Activated CD8-positive, alpha-beta memory T cell treated with anti-CD3 and anti-CD28 coated beads, Interleukin-2, amount 10 ng/mL, durations not matched to agents 7 days and 5 days (primary cell): ENCODE data around the gene BRPF3. TPM values are rescaled to one million over a fixed set of nuclear protein-coding genes. Genes with fewer than 3 reads are reported as not detected.
A peak's percentile ranks its signal among the peaks of the same experiment; 100 is the strongest.

ENCODE experiments used
- ATAC-seq: fragments of 150-1000 bp; cut with Tn5 transposase; one replicate; pipeline ENCODE4 v1.10.0; 2021; ENCODE audit warnings: moderate library complexity
- CTCF ChIA-PET: fragments of 350-600 bp; sonication (Branson Sonifier 250); formaldehyde crosslinking; loops from one replicate; lab custom pipeline; 2021; ENCODE audit warnings: antibody characterized with exemption; lab: Charles Lee
- DNase-seq: peaks from one replicate; pipeline ENCODE4 v3.0.0-alpha.2; 2020
- H3K27ac Mint-ChIP-seq: one replicate; pipeline ENCODE4 v1.8.0; 2021; ENCODE audit warnings: mild to moderate bottlenecking, mixed read lengths
- H3K27me3 Mint-ChIP-seq: one replicate; pipeline ENCODE4 v1.8.0; 2021; ENCODE audit warnings: mixed read lengths
- H3K36me3 Mint-ChIP-seq: one replicate; pipeline ENCODE4 v1.8.0; 2021; ENCODE audit warnings: mild to moderate bottlenecking, mixed read lengths
- H3K4me1 Mint-ChIP-seq: one replicate; pipeline ENCODE4 v1.8.0; 2021; ENCODE audit warnings: mixed read lengths
- H3K4me3 Mint-ChIP-seq: one replicate; pipeline ENCODE4 v1.8.0; 2021; ENCODE audit warnings: mild to moderate bottlenecking, moderate library complexity, mixed read lengths
- H3K9me3 Mint-ChIP-seq: one replicate; pipeline ENCODE4 v1.8.0; 2022; ENCODE audit warnings: low read depth, mixed read lengths
- total RNA-seq, 2 experiments: library from RNA; stranded (reverse); gene quantifications; one replicate each; pipeline ENCODE4 v1.2.3, GENCODE V29; 2021

The BRPF3 gene
- total RNA-seq, 2 experiments from 2014 or later, result 13.4 to 14.8 TPM

DNA sequence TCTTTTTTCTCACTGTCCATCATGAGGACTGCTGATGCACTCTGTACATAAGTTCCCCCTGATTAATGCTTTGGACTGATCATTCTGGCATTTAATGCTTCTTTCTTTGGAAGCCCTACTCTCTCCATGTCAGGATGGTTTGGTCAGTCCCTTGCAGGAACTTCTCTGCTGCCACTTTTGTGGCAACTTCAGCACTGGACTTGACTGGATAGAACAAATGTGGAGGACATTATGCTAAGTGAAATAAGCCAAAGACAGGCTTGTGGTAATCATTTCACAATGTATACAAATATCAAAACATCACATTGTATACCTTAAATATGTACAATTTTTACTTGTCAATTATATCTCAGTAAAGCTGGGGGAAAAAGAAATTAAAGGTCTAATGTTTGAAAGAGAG is 12.2 kb upstream of the BRPF3 start:
- no peak overlapping the region for H3K27ac Mint-ChIP-seq
- CTCF ChIA-PET, result no interaction called here
- no peak for DNase-seq
- no peaks in the 10 kb centered on the region for H3K27me3 Mint-ChIP-seq
- no peak overlapping the region for H3K4me3 Mint-ChIP-seq
- no peak for ATAC-seq
- no peaks in the 10 kb centered on the region for H3K4me1 Mint-ChIP-seq
- no peaks in the 10 kb centered on the region for H3K9me3 Mint-ChIP-seq
- H3K36me3 Mint-ChIP-seq, result peaks cover 6% of the 10 kb centered on the region

DNA sequence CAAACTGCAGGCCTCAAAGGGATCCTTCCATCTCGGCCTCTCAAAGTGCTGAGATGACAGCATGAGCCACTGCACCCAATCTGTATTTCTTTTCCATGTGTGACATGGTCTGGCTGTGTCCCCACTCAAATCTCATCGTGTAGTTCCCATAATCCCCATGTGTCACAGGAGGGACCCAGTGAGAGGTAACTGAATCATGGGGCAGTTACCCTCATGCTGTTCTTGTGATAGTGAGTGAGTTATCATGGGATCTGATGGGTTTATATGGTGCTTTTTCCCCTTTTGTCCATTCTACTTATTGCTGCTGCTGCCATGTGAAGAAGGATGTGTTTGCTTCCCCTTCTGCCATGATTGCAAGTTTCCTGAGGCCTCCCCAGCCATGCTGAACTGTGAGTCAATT is 10.3 kb upstream of the BRPF3 start:
- ATAC-seq (no peak), DNase-seq (no peak)
- H3K27me3 Mint-ChIP-seq, result no peaks in the 10 kb centered on the region
- H3K4me3 Mint-ChIP-seq, result no peak overlapping the region
- no peaks in the 10 kb centered on the region for H3K4me1 Mint-ChIP-seq
- no peak overlapping the region for H3K27ac Mint-ChIP-seq
- peaks cover 4% of the 10 kb centered on the region for H3K36me3 Mint-ChIP-seq
- CTCF ChIA-PET, result no interaction called here
- H3K9me3 Mint-ChIP-seq, result no peaks in the 10 kb centered on the region

DNA sequence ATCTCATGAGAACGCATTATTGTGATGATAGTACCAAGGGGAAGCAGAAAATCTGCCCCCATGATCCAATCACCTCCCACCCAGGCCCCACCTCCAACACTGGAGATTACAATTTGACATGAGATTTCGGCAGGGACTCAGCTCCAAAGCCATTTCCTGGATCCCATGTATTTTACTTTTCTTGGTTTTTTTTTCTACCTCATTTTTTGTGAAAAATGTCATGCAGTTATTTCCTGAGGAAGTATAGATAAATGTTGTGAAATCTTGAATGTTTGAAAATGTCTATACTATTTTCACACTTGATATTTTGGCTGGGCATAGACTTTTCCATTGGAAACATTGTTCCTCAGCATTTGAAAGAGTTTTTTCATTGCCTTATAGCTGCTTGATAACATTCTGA is 9.1 kb upstream of the BRPF3 start:
- no peak for DNase-seq
- CTCF ChIA-PET, result interaction anchor here (1.0 to 1.2 kb wide), 2 partner anchors 67 to 153 kb away, joined by 3 read pairs; no protein-coding TSS in a partner anchor
- ATAC-seq, result no peak
- Mint-ChIP-seq H3K4me3 (no peak overlapping the region), H3K27me3 (peaks cover 2% of the 10 kb centered on the region), H3K36me3 (peaks cover 3% of the 10 kb centered on the region), H3K4me1 (no peaks in the 10 kb centered on the region), H3K9me3 (no peaks in the 10 kb centered on the region), H3K27ac (no peak overlapping the region)

DNA sequence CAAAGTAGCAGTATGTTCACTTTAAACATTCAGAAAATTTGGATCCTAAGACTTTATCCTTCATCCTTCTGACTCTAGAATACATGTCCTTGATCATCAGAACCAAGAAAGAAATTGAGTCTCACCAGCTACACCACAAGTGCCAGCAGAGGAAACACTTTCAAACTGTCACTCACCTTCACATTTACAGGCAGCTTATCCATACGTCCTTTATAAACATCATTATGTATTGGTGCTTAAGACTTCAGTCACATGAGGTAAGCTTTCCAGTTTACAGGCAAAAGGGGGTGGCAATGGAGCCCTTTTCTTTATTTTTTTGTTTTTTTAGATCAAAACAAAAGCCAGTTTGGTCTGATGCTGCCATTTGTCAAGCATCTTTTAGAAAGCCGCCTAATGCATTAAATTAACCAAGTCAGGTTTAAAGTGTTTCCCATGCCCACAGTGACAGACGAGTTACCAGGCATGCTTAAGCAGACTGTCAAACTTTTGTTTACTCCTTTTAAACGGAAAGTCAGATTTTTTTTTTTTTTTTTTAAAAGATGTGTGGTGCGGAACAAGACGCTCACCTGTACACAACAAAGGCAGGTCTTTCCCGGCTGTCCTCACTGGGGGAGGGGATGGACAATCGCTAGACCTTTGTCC is 952 bp upstream of the BRPF3 start:
- Mint-ChIP-seq H3K4me1 (peaks cover 22% of the 10 kb centered on the region), H3K27me3 (peaks cover 4% of the 10 kb centered on the region)
- no peak for ATAC-seq

DNA sequence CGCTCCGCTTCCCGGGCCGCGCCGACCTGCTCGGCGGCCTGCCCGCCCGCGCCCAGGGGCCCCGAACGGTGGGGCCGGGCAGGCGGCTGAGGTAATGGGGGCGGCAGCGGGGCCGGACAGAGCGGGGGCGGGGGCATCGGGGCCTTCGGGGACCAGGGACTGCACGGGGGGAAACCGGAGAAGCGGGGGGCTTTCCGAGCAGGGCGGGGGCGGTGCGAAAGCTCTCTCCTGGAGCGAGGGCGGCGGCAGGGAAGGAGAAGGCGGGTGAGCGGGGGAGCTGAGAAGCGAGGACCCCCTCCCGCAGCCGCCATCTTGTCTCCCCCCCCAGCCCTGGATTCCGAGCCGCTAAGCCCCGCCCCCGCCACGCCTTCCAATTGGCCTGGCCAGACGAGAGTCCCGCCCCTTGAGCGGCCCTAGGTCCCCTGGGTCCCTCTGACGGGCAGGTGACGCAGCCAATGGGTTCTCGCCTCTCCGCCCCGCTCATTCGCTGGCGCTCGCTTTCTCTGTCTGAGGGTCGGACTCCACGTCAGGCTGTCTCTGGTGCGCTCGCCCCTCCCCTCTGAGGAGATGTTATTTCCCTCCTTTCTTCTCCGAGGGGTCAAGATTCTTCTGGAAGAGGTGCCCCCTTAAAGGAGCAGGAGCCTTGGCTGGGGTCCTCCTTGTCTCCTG is 470 bp downstream of the BRPF3 start:
- peaks cover 25% of the 10 kb centered on the region for H3K36me3 Mint-ChIP-seq
- peak overlapping the region; percentile 94 for H3K27ac Mint-ChIP-seq
- peaks cover 31% of the 10 kb centered on the region for H3K4me1 Mint-ChIP-seq
- H3K27me3 Mint-ChIP-seq, result peaks cover 2% of the 10 kb centered on the region
- CTCF ChIA-PET, result interaction anchor here (0.6 to 1.2 kb wide), 4 partner anchors 24 to 169 kb away, joined by 3 read pairs; partner anchors contain the start of gene MAPK14
- ATAC-seq (peak; percentile 97), DNase-seq (peak; percentile 100)
- H3K4me3 Mint-ChIP-seq, result peak overlapping the region; percentile 81
- H3K9me3 Mint-ChIP-seq, result no peaks in the 10 kb centered on the region

More for the DNA sequence above, 952 bp upstream of the BRPF3 start:
- CTCF ChIA-PET, result interaction anchor here (0.7 to 1.4 kb wide), 12 partner anchors 9 to 168 kb away, joined by 3 to 8 read pairs (median 3); partner anchors contain the start of gene MAPK14
- H3K9me3 Mint-ChIP-seq, result no peaks in the 10 kb centered on the region
- DNase-seq, result no peak
- peaks cover 12% of the 10 kb centered on the region for H3K36me3 Mint-ChIP-seq
- H3K27ac Mint-ChIP-seq, result peak overlapping the region; percentile 69
- H3K4me3 Mint-ChIP-seq, result peak overlapping the region; percentile 72

DNA sequence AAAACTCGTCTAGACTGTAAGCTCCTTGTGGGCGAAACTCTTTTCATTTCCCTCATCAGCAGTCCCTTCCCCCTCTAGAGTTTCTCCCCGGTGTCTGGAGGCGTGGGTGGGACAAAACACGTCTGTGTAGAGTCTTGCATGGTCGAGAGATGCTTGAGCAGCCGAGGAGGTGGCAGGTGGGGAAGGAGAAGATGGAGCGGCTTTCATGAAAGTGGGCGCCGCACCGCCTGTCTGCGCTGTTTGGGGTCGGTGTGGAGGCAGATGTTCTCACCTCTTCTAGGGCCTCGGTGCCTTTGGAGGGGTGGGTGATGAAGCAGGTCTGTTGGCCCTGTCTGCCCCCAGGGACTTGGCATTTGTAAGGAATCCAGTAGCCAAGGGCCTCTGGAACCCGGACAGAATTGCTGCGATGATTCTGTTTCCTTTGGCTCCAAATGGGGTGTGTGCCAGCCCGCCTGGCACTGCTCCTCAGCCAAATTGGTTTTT is 1.2 kb downstream of the BRPF3 start:
- CTCF ChIA-PET, result interaction anchor here (1.2 kb wide), 1 partner anchor 103 kb away, joined by 3 read pairs; no protein-coding TSS in a partner anchor
- Mint-ChIP-seq H3K36me3 (peaks cover 31% of the 10 kb centered on the region), H3K4me3 (peak overlapping the region; percentile 81), H3K27me3 (peaks cover 6% of the 10 kb centered on the region), H3K9me3 (no peaks in the 10 kb centered on the region), H3K27ac (peak overlapping the region; percentile 94), H3K4me1 (peaks cover 36% of the 10 kb centered on the region)
- ATAC-seq, result no peak
- no peak for DNase-seq

DNA sequence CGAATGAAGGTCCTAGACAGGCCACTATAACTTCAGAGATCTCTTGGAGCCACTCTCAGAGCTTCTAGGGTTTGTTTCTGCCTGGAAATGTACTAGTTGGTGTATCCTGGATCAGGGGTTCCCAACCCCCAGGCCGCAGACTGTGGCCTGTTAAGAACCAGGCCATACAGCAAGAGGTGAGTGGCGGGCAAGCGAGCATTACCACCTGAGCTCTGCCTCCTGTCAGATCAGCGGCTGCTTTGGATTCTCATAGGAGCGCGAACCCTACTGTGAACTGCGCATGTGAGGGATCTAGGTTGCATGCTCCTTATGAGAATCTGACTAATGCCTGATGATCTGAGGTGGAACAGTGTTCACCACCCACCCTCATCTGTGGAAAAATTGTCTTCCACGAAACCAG is 2.4 kb downstream of the BRPF3 start:
- CTCF ChIA-PET, result interaction anchor here (0.7 to 1.0 kb wide), 2 partner anchors 103 to 169 kb away, joined by 3 to 4 read pairs; no protein-coding TSS in a partner anchor
- DNase-seq (no peak), ATAC-seq (no peak)
- Mint-ChIP-seq H3K27ac (no peak overlapping the region), H3K9me3 (no peaks in the 10 kb centered on the region), H3K36me3 (peaks cover 39% of the 10 kb centered on the region), H3K4me1 (peaks cover 46% of the 10 kb centered on the region), H3K27me3 (peaks cover 6% of the 10 kb centered on the region), H3K4me3 (no peak overlapping the region)

DNA sequence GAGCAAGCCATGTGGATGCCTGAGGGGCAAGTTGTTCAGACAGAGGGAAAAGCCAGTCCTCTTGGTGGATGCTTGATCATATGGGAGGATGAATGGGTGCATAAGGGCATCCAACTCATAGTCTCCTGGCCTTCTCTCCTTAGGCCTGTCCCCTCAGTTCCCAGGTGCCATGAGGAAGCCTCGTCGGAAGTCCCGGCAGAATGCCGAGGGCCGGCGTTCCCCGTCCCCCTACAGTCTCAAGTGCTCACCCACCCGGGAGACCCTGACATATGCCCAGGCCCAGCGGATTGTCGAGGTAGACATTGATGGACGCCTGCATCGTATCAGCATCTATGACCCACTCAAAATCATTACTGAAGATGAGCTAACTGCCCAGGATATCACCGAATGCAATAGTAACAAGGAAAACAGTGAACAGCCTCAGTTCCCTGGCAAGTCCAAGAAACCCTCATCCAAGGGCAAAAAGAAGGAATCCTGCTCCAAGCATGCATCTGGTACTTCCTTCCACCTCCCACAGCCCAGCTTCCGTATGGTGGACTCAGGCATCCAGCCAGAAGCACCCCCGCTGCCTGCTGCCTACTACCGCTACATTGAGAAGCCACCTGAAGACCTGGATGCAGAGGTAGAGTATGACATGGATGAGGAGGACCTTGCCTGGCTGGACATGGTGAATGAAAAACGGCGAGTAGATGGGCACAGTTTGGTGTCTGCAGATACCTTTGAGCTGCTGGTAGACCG is 3.8 kb downstream of the BRPF3 start:
- peaks cover 8% of the 10 kb centered on the region for H3K27me3 Mint-ChIP-seq
- H3K9me3 Mint-ChIP-seq, result no peaks in the 10 kb centered on the region
- peaks cover 55% of the 10 kb centered on the region for H3K4me1 Mint-ChIP-seq
- H3K4me3 Mint-ChIP-seq, result no peak overlapping the region
- DNase-seq (no peak), ATAC-seq (no peak)
- CTCF ChIA-PET, result interaction anchor here (0.9 kb wide), 1 partner anchor 77 kb away, joined by 3 read pairs; no protein-coding TSS in a partner anchor
- H3K27ac Mint-ChIP-seq, result no peak overlapping the region
- peaks cover 45% of the 10 kb centered on the region for H3K36me3 Mint-ChIP-seq

DNA sequence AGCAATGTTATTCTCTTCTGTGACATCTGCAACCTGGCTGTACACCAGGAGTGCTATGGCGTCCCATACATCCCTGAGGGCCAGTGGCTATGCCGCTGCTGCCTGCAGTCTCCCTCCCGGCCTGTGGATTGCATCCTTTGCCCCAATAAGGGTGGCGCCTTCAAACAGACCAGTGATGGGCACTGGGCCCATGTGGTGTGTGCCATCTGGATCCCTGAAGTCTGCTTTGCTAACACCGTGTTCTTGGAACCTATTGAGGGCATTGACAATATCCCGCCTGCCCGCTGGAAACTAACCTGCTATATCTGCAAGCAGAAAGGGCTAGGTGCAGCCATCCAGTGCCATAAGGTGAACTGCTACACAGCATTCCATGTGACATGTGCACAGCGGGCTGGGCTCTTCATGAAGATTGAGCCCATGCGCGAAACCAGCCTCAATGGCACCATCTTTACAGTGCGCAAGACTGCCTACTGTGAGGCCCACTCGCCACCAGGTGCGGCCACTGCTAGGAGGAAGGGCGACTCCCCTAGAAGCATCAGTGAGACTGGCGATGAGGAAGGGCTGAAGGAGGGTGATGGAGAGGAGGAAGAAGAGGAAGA is 4.6 kb downstream of the BRPF3 start:
- Mint-ChIP-seq H3K27me3 (peaks cover 16% of the 10 kb centered on the region), H3K36me3 (peaks cover 53% of the 10 kb centered on the region), H3K4me3 (no peak overlapping the region), H3K4me1 (peaks cover 51% of the 10 kb centered on the region), H3K27ac (no peak overlapping the region), H3K9me3 (no peaks in the 10 kb centered on the region)
- DNase-seq (no peak), ATAC-seq (no peak)
- CTCF ChIA-PET, result interaction anchor here (0.9 kb wide), 1 partner anchor 77 kb away, joined by 3 read pairs; no protein-coding TSS in a partner anchor

DNA sequence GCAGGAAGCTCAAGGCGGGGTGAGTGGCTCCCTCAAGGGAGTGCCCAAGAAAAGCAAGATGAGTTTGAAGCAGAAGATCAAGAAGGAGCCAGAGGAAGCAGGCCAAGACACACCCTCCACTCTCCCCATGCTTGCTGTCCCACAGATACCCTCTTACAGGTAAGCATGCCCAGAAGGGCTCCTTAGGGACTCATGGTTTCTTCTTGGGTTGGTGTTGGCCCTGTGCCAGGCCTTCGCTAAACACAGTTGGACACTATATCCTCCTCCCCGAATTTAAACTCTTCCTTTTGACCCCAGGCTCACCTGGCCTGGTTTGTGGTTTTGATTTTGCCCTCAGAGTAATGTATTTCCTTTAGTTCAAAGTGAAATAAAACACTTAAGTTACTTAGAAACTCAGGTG is 5.1 kb downstream of the BRPF3 start:
- no peak overlapping the region for H3K27ac Mint-ChIP-seq

DNA sequence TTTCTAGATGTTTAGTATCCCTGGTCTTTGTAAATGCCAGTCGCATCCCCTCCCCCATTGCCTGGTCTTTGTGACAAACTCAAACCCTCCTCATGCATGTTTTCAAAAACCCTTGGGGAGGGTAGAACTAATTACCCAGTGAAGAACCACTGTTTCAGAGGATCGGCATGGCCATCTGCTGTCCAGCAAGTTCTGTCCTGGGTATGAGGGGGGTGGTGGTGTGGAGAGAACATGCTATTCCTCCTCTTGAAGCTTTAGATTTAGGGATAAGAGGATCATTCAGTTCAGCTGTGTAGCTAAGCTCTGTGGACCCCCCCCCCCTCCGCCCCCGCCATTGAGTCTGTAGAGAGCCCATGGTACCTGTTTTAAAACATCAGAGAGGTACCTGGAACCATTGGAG is 5.6 kb downstream of the BRPF3 start:
- CTCF ChIA-PET, result no interaction called here
- Mint-ChIP-seq H3K36me3 (peaks cover 60% of the 10 kb centered on the region), H3K27ac (no peak overlapping the region), H3K27me3 (peaks cover 20% of the 10 kb centered on the region), H3K4me1 (peaks cover 50% of the 10 kb centered on the region), H3K4me3 (no peak overlapping the region), H3K9me3 (no peaks in the 10 kb centered on the region)
- ATAC-seq (no peak), DNase-seq (no peak)

More for the DNA sequence above, 5.1 kb downstream of the BRPF3 start:
- no peaks in the 10 kb centered on the region for H3K9me3 Mint-ChIP-seq
- H3K27me3 Mint-ChIP-seq, result peaks cover 19% of the 10 kb centered on the region
- peaks cover 58% of the 10 kb centered on the region for H3K36me3 Mint-ChIP-seq
- DNase-seq, result no peak
- H3K4me1 Mint-ChIP-seq, result peaks cover 50% of the 10 kb centered on the region
- CTCF ChIA-PET, result no interaction called here
- no peak for ATAC-seq
- no peak overlapping the region for H3K4me3 Mint-ChIP-seq

DNA sequence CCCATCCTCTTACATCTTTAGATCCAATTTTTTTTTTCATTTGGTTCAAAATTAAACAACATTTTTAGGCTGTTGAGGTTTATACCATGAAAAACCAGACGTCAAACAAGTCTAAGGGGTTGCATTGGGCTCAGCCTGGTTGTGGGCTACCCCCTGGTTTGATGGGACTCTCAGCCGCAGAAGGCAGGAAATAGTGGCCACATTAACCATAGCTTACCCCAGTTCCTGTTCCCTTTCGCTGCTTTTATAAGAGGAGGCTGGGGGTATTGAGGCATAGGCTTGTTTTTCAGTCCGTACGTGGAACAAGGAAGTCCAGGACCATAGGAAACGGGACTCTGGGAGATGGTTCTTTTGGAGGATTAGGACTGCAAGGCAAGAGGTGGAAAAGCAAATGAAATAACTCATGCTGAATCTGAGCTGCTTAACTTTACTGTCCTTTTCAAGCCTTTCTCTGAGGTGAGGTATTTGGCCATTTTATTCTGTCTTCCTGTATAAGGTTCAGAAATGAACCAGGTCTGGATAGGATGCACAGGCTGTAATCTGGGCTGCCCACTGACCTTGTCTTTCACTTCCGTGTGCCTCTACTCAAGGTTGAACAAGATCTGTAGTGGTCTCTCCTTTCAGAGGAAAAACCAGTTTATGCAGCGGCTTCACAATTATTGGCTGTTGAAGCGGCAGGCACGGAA is 7.7 kb downstream of the BRPF3 start:
- ATAC-seq, result peak; percentile 88
- Mint-ChIP-seq H3K4me1 (peaks cover 40% of the 10 kb centered on the region), H3K4me3 (peak overlapping the region; percentile 26), H3K9me3 (no peaks in the 10 kb centered on the region), H3K36me3 (peaks cover 68% of the 10 kb centered on the region), H3K27me3 (peaks cover 20% of the 10 kb centered on the region), H3K27ac (peak overlapping the region; percentile 54)
- CTCF ChIA-PET, result interaction anchor here (0.5 to 1.5 kb wide), 6 partner anchors 9 to 177 kb away, joined by 3 to 6 read pairs (median 4); partner anchors contain the start of gene MAPK14
- peak; percentile 87 for DNase-seq
